ENCODE measurements around the gene SLC16A13.
"Not testable (repeated sequence)": the region's sequence is repeated elsewhere in the genome, so short reads cannot be mapped to it uniquely, and the experiment has no call there.

Gene SLC16A13, protein sequence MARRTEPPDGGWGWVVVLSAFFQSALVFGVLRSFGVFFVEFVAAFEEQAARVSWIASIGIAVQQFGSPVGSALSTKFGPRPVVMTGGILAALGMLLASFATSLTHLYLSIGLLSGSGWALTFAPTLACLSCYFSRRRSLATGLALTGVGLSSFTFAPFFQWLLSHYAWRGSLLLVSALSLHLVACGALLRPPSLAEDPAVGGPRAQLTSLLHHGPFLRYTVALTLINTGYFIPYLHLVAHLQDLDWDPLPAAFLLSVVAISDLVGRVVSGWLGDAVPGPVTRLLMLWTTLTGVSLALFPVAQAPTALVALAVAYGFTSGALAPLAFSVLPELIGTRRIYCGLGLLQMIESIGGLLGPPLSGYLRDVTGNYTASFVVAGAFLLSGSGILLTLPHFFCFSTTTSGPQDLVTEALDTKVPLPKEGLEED

DNA sequence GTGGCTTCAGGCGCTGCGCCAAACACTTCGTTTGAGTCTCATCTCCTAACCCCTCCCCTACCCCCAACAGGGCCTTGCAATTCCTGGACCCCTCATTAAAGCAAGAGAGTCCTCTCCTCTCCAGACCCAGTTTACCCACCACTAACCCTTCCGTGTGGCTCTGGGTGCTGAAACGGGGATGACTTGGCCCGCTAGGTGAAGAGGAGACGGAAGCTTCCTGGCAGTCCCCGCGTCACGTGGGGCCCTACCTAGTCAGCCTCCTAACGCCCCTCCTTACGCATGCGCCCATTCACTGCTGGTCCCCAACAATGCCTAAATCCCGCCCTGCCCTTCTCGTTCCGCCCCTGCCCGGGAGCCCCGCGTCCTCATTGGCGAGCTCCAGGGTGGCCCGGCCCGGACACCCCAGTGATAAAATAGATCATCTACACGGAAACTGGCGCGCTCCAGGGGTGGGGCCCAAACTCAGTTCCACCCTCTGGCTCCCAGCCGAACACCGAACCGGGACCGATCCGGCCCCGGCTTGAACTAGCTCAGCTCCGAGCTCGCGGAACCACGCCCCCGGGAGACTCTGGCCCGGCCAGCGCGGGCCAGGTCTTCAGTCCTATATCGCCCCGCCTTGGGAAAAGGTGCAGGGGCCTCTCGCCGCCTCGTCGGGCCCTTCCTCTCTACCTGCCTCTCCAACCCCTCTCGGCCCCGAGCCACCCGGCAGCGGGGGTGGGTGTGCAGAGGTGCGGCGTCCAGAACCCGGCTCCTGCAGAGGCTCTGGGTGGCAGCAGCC is at the start of gene SLC16A13:
TSS of gene SLC16A13 (plus strand) at position 425 of the 778 bp plus-strand sequence. CDS start 368 bp downstream, outside the sequence.
- peak; percentile 81 for DNase-seq (ENCODE audit: low spot score)

DNA sequence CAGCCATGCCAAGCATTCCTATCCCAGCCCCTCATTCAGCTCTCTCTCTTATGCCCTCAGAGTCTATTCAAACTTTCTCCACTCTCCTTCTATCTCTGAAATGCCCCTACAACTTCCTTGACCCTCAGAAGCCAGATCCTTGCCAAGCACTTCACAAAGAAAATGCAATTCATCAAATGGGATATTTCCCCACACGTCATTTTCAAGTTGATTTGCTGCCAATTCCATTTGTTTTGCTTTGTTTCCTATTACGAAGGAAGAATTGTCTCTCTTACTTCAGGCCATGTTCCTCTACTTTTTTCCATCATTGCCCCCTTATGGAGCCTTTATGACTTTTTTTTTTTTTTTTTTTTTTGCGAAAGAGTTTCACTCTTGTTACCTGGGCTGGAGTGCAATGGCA is 49.1 kb upstream of the SLC16A13 start:
- DNase-seq (ENCODE audit: low spot score) = no peak

DNA sequence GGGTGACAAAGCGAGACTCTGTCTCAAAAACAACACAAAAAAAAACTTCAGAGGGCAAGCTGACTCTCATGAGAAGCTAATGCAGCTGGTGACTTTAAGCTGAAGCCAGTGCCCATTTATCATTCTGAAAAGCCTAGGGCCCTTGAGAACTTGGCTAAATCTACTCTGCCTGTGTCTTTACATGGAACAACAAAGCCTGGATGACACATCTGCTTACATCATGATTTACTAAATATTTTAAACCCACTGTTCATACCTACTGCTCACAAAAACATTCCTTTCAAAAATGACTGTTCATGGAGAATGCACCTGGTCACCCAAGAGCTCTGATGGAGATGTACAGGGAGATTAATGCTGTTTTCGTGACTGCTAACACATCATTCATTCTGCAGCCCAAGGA is 46.0 kb upstream of the SLC16A13 start:
- DNase-seq (ENCODE audit: low spot score) = no peak

DNA sequence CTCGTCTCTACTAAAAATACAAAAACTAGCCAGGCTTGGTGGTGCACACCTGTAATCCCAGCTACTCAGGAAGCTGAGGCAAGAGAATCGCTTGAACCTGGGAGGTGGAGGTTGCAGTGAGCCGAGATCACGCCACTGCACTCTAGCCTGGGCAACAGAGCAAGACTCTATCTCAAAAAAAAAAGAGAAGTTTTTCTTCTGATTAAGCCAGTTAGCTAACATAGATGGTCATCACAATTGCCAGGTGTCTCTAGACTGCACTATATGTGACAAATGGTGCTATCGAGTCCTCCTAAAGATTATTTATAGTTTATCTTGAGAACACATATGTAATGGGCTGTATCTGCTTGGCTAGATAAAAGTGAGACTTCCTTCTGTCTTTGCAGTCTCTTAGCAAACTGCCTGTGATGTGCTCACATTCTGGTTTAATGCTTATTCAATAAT is 42.2 kb upstream of the SLC16A13 start:
- not testable (repeated sequence) for DNase-seq (ENCODE audit: low spot score)

DNA sequence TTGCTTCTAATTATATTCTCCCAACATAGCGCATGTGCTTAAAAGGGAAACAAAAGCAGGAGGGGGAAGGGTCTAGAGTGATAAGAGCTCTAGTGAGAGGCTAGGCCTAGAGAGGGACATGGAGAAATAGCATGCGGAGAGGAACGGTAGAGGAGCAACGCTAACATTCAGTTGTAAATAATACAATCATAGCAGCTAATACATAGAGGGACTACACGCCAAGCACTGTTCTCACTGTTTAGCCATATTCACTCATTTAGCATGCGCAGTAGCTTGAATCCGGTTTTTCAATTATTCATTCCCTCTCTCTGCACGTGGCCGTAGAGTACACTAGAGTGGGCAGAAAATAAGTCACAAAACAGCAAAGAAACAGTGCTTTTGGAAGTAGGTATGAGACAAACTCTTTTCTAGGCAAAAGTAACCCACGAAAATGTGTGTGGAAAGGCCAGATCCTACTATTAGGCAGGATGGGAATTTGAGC is 41.7 kb upstream of the SLC16A13 start:
- no peak for DNase-seq (ENCODE audit: low spot score)

DNA sequence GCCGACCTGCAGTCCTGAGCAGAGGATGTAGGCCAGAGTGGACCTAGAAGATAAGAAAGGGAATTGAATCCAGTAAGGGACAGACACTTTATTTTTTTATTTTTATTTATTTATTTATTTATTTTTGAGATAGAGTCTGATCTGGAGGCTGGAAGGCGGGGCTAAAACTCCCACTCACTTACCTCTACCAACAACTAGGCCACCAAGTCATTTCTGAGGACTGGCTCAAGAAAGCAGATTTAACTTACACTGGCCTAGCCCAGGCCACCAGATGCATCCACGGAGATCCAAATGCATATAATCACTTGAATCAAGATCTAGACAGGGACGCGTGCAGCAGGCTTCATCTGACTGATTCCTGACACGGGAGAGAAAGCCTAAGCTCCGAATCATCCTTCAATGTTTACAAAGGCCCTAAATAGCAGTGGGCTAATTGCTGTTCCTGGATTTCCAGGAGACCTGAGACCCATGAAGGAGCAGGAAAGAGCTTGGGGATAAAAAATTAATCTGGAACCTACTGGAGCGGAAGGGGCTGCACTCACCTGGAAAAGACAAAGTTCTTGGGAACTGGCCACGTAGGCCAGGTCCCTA is 41.1 kb upstream of the SLC16A13 start:
- no peak for DNase-seq (ENCODE audit: low spot score)

DNA sequence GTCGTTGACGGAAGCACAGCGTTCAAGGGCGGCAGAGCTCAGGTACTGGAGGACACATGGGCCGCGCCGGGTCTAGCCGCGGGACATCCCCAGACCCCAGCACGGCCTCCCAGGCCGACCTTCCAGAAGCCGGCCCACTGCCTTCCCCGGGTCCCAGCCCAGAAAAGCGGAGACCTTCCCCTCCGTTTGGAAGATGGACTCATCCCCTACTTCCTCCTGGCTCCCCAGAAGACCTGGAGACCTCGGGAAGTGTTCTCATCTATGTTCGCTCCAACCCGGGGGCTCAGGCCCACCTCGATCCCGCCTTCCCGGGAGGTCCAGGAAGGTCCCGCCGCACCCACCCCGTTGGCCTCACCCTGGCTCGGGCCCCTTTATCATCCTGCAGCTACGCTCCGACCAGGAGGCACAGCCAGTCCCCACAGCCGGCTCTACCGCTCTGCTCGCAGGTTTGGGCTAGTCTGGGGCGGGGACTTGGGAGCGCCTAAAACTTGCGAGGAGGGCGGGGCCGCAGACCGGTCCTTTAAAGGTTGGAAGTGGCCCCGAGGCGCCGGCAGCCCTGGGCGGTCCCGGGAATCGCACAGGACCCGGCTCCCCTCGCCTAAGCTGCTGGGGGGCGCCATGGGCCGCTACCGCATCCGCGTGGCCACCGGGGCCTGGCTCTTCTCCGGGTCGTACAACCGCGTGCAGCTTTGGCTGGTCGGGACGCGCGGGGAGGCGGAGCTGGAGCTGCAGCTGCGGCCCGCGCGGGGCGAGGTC is 40.1 kb upstream of the SLC16A13 start, which contains the start of gene ALOX12:
TSS of gene ALOX12 (plus strand) at position 550 of the 756 bp plus-strand sequence. CDS start at position 619, 69 bp downstream.
- DNase-seq (ENCODE audit: low spot score) = no peak

DNA sequence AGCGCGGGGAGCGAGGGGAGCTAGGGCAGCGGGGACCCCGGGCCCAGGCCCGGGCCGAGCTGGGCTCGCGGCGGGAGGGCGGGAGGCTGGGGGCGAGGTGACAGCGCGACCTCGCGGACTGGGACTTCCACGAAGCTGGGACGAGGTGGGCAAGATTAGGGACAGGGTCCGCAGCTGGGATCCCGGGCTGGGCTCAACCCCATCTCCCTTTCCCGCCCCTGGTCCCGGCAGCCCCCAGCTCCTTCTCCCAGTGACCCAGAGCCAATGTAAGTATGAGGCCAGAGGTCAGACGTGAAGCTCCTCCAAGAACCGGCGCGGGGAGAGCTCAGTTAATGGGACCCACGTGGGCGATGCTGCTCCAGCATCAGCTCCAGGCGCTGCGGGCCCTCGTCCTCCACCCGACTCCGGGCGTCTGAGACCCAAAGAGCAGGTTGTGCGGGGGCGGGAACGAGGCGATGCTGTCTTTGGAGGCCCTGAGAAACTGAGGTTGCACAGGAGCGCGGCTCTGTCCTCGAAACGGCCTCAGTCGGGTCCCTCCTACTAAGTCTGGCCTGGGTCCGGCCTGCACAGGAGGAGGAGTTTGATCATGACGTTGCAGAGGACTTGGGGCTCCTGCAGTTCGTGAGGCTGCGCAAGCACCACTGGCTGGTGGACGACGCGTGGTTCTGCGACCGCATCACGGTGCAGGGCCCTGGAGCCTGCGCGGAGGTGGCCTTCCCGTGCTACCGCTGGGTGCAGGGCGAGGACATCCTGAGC is 39.4 kb upstream of the SLC16A13 start:
- DNase-seq (ENCODE audit: low spot score) = no peak

DNA sequence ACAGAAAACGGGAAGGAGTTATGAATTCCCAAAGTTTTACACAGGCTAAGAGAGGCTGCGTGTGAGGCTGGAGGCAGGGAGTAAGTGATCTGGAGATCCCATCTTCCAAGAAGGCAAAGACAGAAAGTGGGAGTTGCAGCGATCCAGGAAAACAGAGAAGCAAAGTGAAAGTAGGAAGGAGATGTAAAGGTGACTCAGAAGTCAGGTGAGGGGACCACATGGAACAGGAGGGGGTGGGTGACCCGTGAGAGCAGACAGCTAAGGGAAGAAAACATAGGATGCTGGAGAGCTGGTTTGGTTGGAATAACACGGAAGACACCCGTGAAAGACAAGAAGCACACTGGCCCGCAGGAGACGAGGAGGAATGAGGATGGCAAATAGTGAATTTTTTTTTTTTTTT is 38.6 kb upstream of the SLC16A13 start:
- DNase-seq (ENCODE audit: low spot score) = no peak

DNA sequence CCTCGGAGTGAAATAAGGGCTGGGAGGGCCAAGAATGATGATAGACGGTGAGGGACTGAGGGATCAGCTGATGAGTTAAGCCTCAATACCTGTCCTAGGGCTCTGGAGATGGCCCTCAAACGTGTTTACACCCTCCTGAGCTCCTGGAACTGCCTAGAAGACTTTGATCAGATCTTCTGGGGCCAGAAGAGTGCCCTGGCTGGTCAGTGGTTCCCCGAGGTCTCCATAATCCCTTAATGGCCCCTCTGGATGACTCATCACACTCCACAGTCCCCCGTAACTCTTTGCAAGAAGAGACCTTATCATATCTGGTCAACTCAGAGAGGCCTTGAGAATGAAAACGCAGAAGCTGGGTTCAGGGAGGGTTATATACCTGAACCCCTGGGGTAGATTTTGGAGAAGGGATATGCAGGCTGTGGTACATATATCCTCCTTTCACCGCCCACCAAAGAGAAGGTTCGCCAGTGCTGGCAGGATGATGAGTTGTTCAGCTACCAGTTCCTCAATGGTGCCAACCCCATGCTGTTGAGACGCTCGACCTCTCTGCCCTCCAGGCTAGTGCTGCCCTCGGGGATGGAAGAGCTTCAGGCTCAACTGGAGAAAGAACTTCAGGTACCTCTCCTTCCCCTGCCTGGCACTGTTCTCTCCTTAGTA is 36.8 kb upstream of the SLC16A13 start:
- no peak for DNase-seq (ENCODE audit: low spot score)

DNA sequence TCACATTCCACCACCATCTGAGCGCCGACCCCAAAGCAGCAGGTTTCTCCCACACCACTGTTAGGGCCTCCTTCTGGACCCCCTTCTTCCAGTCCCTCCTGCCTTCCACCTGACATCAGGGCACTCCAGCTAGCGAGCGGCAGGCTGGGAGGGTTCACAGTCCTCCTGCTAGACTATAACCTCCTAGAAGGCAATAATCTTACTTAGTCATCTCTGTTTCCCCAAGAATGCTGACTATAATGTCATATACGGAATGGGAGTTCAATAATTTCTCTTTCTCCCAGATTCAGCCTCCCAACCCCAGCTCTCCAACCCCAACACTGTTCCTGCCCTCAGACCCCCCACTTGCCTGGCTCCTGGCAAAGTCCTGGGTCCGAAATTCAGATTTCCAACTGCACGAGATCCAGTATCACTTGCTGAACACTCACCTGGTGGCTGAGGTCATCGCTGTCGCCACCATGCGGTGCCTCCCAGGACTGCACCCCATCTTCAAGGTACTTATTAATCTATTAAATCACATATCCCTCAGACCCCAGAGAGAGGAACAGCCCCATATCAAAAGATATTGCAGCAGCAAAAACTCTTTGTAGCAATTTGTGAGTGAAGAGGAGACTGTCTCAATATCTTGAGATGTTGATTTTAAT is 34.4 kb upstream of the SLC16A13 start:
- DNase-seq (ENCODE audit: low spot score) = no peak

DNA sequence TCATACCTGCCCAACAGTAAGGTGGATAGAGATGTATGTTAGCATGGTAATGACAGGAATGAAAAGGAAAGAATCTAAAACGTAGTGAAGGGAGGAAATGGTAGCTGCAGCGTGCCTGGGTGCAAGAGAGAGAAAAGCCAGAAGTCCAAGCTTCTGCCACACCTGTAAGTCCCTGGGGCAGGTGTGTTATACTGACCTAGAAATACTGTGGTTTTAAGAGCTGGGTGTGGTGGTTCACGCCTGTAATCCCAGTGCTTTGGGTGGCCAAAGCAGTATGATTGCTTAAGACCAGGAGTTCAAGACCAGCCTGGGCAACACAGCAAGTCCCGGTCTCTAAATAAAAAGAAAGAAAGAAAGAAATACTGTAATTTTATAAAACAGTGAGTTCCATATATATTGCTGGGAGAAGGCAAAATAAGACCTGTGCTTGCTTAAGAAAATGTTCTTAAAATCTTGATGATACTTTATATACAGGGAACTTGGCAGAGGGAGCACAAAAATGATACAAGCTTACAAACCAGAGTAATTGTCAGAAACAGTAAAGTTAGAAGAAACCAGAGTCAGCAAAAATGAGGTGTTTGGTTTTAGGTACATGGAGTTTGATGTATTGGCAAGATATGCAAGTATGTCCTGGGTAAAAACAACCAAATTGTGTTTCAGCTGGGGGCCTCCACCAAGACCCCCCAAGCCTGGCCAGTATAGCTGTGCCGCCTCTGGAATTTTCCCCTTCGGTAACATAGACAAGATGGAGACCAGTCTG is 33.3 kb upstream of the SLC16A13 start:
- no peak for DNase-seq (ENCODE audit: low spot score)

DNA sequence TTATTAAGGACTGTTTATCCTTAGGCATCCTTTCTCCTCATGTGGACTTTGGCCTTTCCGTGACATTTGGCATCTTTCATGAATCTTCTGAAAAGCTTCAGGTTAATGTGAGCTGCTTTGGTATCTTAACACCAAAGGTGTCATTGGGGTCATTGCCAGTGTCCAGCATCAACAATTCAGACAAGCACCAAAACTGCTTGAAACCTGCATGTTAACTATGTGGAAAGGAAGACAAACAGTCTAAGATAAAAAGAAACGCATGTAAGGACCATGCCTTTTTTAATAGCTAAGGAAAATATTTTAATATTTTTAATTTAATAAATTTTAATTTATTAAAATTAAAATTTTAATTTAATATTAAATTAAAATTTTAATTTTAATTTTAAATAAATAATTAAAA is 32.1 kb upstream of the SLC16A13 start:
- no peak for DNase-seq (ENCODE audit: low spot score)

DNA sequence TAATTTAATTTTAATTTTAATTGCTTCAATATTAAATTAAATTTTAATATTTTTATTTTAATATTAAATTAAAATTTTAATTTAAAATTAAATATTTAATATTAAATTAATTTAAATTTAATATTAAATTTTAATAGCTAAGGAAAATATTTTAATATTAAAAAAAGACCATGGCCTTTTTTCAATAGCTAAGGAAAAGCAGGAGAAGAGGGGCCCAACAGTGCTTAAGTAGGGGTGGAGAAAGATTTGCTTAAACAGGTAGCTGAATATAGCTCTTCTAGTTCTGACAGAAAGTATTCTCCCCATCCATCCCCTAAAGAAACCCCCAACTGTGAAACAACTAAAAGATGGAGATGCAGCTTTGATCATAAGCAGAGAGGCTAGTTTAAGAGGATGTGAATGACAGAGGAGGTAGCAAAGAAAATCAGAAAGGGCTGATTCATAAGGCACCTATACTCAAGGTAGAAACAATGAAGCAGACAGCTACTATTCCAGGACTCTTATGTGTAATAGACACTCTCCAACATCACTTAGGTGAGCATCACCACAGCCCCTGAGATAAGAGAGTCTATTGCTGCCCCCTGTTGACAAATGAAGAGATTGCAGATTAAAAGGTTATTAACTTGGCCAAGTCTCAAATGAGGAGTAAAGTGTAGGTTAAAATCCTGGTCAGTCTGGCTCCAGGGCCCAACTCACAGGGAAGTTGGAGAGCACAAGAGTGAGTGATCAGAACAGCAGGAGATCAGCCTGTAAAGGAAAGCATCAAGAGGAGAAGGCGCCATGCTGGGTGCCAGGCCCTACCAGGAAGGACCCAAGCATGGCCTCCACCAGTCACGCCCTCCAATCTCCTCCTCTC is 31.2 kb upstream of the SLC16A13 start:
- no peak for DNase-seq (ENCODE audit: low spot score)

DNA sequence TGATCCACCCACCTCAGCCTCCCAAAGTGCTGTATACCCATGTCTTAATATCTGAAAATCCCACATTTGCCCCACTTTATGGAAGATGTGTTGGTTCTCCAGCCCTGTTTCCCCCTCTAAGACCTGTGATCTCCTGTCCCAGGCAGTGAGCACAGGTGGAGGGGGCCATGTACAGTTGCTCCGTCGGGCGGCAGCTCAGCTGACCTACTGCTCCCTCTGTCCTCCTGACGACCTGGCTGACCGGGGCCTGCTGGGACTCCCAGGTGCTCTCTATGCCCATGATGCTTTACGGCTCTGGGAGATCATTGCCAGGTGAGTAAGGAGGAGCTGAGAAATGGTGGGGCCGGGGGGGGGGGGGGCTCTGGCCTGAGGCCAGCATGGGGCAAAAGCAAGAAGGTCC is 30.1 kb upstream of the SLC16A13 start:
- DNase-seq (ENCODE audit: low spot score) = no peak

DNA sequence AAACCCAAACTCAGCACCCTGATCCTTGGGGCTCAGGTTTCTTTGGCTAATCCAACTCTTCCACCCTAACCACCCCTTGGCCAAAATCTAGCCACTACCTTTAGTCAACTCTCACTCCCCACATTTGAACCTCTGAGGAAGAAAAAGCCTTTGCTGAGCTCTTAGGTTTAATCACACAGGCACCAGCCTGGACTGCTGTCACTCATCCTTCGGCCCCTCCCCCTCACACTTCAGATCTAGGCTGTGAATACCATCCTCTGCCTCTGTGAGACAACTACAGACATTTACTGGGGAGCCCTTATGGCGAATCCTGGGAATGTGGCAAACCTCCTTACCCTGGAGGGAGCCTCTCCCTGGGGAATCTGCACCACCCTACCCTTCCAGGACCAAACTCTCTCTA is 28.7 kb upstream of the SLC16A13 start:
- no peak for DNase-seq (ENCODE audit: low spot score)

DNA sequence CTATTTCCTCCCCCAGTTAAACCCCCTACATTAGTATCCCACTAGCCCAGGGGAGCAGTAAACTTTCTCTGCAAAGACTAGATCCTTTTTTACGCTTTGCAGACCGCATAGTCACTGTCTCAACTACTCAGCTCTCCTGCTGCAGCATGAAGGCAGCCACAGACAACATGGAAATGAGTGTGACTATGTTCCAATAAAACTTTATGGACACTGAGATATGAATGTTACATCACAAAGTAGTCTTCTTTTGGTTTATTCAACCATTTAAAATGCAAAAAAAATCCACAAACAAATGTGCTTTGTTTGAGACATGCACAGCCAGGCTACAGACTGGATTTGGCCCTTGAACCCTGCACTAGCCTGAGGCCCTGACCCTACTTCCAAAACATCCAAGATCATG is 25.3 kb upstream of the SLC16A13 start:
- DNase-seq (ENCODE audit: low spot score) = no peak

DNA sequence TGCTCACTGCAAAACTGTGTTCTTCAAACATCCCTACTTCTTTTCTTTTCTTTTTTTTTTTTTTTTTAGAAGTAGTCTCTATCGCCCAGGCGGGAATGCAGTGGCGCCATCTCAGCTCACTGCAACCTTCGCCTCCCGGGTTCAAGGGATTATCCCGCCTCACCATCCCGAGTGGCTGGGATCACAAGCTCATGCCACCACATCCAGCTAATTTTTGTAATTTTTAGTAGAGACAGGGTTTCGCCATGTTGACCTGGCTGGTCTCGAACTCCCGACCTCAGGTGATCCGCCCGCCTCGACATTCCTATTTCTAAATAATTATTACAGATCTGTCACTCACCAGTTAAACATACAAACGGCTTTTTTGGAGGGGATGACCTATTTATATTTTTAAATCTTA is 24.4 kb upstream of the SLC16A13 start:
- DNase-seq (ENCODE audit: low spot score) = no peak

Data from globus pallidus (tissue), 1 donor.